Activated naive CD8-positive, alpha-beta T cell treated with anti-CD3 and anti-CD28 coated beads, Interleukin-2, amount 50 U/mL, for 24 hours (primary cell): ENCODE data around the gene KHDC1L.
"Not testable (repeated sequence)": the region's sequence is repeated elsewhere in the genome, so short reads cannot be mapped to it uniquely, and the experiment has no call there.

Experiments
- ATAC-seq: fragments of 150-1000 bp; cut with Tn5 transposase; one replicate; pipeline ENCODE4 v1.10.0; 2021
- DNase-seq: peaks from one replicate; pipeline ENCODE4 v3.0.0; 2021
- H3K27ac Mint-ChIP-seq: one replicate; pipeline ENCODE4 v1.8.0; 2021; ENCODE audit warnings: mild to moderate bottlenecking, mixed read lengths
- H3K27me3 Mint-ChIP-seq: one replicate; pipeline ENCODE4 v1.8.0; 2021; ENCODE audit warnings: mixed read lengths
- H3K36me3 Mint-ChIP-seq: one replicate; pipeline ENCODE4 v1.8.0; 2021; ENCODE audit warnings: low read depth, mixed read lengths
- H3K4me1 Mint-ChIP-seq: one replicate; pipeline ENCODE4 v1.8.0; 2021; ENCODE audit warnings: mixed read lengths
- H3K4me3 Mint-ChIP-seq: one replicate; pipeline ENCODE4 v1.8.0; 2021; ENCODE audit warnings: mild to moderate bottlenecking, moderate library complexity, mixed read lengths
- H3K9me3 Mint-ChIP-seq: one replicate; pipeline ENCODE4 v1.8.0; 2021; ENCODE audit warnings: mixed read lengths

KHDC1L gene

DNA sequence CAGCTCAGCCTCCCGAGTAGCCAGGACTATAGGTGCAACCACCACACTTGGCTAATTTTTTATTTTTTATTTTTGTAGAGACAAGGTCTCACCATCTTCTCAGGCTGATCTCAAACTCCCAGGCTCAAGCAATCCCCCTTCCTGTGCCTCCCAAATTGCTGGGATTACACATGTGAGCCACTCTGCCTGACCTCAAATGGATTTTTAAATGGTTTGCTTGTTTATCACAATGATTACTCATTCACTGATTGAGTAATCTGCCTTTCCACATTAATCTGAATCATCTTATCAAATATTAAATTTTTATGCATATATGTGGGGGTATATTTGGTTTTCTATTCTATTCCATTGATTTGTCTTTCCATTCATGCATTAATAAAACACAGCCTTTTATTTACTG, 9.4 kb upstream of the KHDC1L start:
- no peak for ATAC-seq
- DNase-seq = no peak
- Mint-ChIP-seq H3K27me3 (no peaks in the 10 kb centered on the region), H3K4me1 (no peaks in the 10 kb centered on the region), H3K4me3 (no peak overlapping the region), H3K36me3 (no peaks in the 10 kb centered on the region), H3K9me3 (no peaks in the 10 kb centered on the region), H3K27ac (no peak overlapping the region)

DNA sequence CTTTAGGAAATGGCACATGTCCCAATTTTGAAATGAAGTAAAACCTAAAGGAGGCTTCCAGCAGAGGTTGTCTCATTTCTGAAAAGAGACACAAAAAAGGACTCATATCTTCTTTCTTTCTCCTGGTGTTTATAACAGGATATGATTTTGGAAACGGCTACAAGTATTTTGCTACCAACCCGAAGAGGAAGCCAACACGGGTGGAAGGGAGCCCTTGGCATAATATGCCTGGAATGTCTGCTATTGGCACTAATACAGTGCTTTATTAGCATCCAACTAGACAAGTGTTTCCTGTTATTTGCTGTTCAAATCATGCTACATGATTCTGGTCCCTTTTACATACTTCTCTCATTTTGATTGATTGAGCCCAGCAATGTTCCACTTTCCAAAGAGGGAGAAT, 8.7 kb upstream of the KHDC1L start:
- H3K27me3 Mint-ChIP-seq, DNase-seq, H3K4me3 Mint-ChIP-seq, ATAC-seq, H3K36me3 Mint-ChIP-seq, H3K4me1 Mint-ChIP-seq, H3K9me3 Mint-ChIP-seq, H3K27ac Mint-ChIP-seq: not testable (repeated sequence)

DNA sequence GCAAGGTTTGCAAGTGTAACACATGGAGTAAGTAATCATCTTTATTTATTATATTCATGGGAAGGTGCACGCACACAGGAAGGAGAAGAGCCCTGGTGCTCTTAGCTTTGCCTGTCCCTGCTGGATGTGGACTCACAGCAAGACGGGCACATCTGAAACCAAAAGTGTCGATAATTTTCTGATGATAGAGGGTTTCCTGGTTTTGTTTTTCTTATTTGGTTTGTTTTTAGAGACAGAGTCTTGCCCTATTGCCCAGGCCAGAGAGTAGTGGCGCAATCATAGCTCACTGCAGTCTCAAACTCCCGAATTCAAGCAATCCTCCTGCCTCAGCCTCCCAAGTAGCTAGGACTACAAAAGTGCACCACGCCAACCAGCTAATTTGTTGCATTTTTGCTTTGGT, 7.8 kb upstream of the KHDC1L start:
- H3K4me1 Mint-ChIP-seq = no peaks in the 10 kb centered on the region
- DNase-seq (no peak), ATAC-seq (no peak)
- H3K27ac Mint-ChIP-seq = no peak overlapping the region
- H3K9me3 Mint-ChIP-seq = no peaks in the 10 kb centered on the region
- H3K36me3 Mint-ChIP-seq = no peaks in the 10 kb centered on the region
- H3K4me3 Mint-ChIP-seq = no peak overlapping the region
- no peaks in the 10 kb centered on the region for H3K27me3 Mint-ChIP-seq

DNA sequence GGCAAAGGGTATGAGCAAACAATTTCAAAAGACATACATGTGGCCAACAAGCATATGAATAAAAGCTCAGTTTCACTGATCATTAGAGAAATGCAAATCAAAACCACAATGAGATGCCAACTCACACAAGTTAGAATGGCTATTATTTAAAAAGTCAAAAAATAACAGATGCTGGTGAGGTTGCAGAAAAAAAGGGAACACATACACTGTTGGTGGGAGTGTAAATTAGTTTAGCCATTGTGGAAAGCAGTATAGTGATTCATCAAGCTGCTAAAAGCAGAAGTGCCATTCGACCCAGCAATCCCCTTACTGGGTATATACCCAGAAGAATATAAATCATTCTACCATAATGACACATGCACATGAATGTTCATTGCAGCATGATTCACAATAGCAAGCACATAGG, 6.7 kb upstream of the KHDC1L start:
- no peaks in the 10 kb centered on the region for H3K9me3 Mint-ChIP-seq
- no peak overlapping the region for H3K4me3 Mint-ChIP-seq
- H3K27me3 Mint-ChIP-seq = no peaks in the 10 kb centered on the region
- no peaks in the 10 kb centered on the region for H3K36me3 Mint-ChIP-seq
- no peak for DNase-seq
- no peaks in the 10 kb centered on the region for H3K4me1 Mint-ChIP-seq
- no peak for ATAC-seq
- H3K27ac Mint-ChIP-seq = no peak overlapping the region

DNA sequence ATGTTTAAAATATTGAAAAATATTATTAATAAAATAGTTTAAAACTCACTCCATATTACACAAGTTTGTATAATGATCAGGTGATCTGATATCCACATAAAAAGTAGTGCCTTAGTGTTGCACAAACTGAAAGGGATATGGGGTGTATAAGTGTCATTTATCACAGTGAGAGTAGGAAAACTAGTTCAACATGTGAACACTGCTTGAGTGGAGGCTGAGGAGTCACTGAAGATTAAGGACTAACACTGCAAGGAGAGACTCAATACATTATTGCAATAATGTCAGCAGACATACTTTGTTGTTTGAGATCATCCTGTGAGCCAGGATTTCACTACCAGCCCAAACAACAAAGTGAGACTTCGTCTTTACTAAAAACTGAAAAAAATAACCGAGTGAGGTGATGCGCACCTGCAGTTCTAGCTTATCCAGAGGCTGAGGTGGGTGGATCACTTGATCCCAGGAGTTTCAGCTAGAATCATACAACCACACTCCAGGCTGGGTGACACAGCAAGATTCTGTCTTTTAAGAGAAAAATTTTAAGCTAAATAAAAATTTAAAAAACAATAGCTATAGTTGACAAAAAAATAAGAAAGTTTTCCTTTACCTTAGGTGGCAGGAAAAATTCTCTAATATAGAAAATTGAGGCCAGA, 2.4 kb upstream of the KHDC1L start:
- DNase-seq (no peak), ATAC-seq (no peak)
- Mint-ChIP-seq H3K27ac (no peak overlapping the region), H3K4me3 (no peak overlapping the region), H3K36me3 (no peaks in the 10 kb centered on the region), H3K27me3 (no peaks in the 10 kb centered on the region), H3K4me1 (peaks cover 5% of the 10 kb centered on the region), H3K9me3 (no peaks in the 10 kb centered on the region)

DNA sequence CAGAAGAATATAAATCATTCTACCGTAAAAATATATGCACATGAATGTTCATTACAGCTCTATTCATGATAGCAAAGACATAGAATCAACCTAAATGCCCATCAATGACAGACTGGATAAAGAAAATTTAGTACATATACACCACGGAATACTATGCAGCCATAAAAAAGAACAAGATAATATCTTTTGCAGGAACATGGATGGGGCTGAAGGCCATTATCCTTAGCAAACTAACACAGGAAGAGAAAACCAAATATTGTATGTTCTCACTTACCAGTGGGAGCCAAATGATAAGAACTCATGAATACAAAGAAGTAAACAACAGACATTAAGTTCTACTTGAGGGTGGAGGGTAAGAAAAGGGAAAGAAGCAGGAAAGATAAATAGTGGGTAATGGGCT, 8.4 kb downstream of the KHDC1L start:
- ATAC-seq (no peak), DNase-seq (no peak)
- no peaks in the 10 kb centered on the region for H3K36me3 Mint-ChIP-seq
- no peaks in the 10 kb centered on the region for H3K27me3 Mint-ChIP-seq
- no peak overlapping the region for H3K4me3 Mint-ChIP-seq
- H3K9me3 Mint-ChIP-seq = no peaks in the 10 kb centered on the region
- H3K4me1 Mint-ChIP-seq = no peaks in the 10 kb centered on the region
- no peak overlapping the region for H3K27ac Mint-ChIP-seq

DNA sequence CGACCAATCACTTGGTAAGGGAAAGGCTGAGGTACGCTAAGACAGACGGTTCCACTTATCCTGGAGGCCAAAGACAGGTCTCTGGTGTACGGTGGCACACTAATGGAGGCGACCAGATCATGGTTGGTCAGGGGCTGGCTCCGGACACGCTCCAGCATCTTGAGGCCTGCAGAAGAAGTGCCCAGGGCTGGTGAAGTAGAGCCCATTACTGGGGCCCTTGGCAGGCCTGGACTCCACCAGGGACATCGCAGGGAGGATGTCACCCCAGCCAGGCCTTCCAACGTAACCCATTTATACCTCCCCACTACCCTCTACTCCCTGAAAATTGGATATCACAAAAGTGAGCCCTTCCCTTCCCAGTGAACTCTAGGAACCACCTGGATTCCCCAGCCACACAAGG, 16.2 kb downstream of the KHDC1L start:
- H3K9me3 Mint-ChIP-seq = no peaks in the 10 kb centered on the region

DNA sequence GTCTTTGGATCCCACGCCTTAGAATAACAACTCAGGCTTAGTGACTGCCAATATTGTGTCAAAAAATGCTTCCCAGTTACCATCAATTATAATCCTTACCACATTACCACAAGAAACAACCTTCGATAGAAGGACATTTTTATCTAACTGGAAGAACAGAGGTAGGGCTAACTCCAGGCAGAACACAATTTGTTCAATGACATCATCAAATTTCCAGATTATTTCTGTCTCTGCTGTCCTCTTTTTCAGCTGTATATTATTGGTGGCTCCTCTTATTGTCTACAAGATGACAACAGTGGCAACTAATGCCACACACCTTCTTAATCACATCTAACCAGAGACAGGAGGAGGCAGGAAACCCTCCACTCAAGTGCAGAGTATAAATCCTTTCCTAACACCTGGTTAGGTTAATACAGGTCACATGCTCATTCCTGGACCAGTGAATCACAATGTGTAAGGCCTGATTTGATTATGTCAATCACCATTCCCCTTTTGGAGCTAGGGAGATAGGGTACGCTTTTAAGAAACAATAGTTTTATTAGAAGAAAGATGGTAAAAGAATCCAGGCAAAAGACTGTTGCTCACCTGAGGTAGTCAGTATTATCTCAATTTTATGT, 18.0 kb downstream of the KHDC1L start:
- no peak for ATAC-seq
- no peaks in the 10 kb centered on the region for H3K36me3 Mint-ChIP-seq

More for the DNA sequence above, 16.2 kb downstream of the KHDC1L start:
- DNase-seq = no peak
- Mint-ChIP-seq H3K27ac (no peak overlapping the region), H3K27me3 (peaks cover 4% of the 10 kb centered on the region), H3K4me3 (no peak overlapping the region), H3K4me1 (no peaks in the 10 kb centered on the region), H3K36me3 (no peaks in the 10 kb centered on the region)
- no peak for ATAC-seq

DNA sequence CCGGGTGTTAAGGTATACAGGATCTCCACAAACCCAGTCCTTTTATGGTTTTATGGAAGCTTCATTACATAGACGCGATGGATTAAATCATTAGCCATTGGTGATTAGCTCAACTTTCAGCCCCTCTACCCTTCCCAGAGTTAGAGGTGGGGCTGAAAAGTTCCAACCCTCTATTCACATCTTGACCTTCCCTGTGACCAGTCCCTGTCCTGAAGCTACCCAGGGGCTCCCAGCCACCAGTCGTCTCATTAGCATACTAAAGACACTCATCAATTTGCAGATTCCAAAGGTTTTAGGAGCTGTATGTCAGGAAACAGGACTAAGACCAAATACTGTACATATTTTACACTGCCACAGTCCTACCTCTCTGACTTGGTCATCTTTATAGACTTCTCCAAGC, 21.0 kb downstream of the KHDC1L start:
- Mint-ChIP-seq H3K9me3 (no peaks in the 10 kb centered on the region), H3K36me3 (no peaks in the 10 kb centered on the region), H3K27me3 (peaks cover 4% of the 10 kb centered on the region)

More for the DNA sequence above, 18.0 kb downstream of the KHDC1L start:
- H3K4me3 Mint-ChIP-seq = no peak overlapping the region
- no peaks in the 10 kb centered on the region for H3K9me3 Mint-ChIP-seq
- DNase-seq = no peak
- H3K27me3 Mint-ChIP-seq = peaks cover 4% of the 10 kb centered on the region
- no peaks in the 10 kb centered on the region for H3K4me1 Mint-ChIP-seq
- H3K27ac Mint-ChIP-seq = no peak overlapping the region

DNA sequence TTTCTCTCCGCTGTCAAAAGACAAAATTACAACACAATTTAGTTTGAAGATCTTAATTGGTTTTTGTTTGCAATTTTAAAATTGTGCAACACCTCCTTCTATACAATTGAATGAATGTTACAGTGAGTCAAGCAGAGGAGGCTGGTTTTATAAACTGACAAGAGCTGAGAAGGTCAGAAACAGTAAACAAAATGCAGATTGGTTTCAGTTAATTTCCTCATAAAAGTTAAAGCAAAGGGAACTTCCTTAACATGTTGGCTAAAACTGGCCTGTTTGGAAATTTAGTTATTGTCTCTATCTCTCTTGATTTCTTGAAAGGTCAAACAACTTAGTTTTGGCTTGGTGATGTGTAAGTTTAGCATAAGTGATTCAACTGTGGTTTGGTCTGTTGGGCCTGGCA, 22.2 kb downstream of the KHDC1L start:
- Mint-ChIP-seq H3K36me3 (no peaks in the 10 kb centered on the region), H3K4me3 (no peak overlapping the region), H3K9me3 (no peaks in the 10 kb centered on the region), H3K4me1 (no peaks in the 10 kb centered on the region), H3K27me3 (peaks cover 4% of the 10 kb centered on the region), H3K27ac (no peak overlapping the region)
- no peak for DNase-seq
- no peak for ATAC-seq

More for the DNA sequence above, 21.0 kb downstream of the KHDC1L start:
- DNase-seq = no peak
- H3K27ac Mint-ChIP-seq = no peak overlapping the region
- no peak overlapping the region for H3K4me3 Mint-ChIP-seq
- no peaks in the 10 kb centered on the region for H3K4me1 Mint-ChIP-seq
- ATAC-seq = no peak

DNA sequence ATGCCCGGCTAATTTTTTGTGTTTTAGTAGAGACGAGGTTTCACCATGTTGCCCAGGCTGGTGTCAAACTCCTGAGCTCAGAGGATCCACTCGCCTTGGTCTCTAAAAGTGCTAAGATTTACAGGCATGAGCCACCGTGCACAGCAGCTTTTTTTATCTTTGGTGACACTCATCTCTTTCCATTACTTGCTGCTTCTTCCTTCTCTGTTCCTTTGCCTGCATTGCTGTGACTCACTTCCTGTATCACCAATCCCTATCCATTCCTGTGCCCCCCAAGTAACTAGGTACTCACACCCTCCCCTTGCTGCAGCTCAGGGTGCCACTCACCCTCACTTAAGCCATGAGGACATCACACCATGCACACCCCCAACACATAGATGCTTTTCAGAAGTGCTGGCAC, 24.6 kb downstream of the KHDC1L start:
- DNase-seq = no peak
- Mint-ChIP-seq H3K4me1 (no peaks in the 10 kb centered on the region), H3K27ac (no peak overlapping the region), H3K4me3 (no peak overlapping the region), H3K36me3 (no peaks in the 10 kb centered on the region), H3K27me3 (no peaks in the 10 kb centered on the region), H3K9me3 (no peaks in the 10 kb centered on the region)
- peak; percentile 36 for ATAC-seq

DNA sequence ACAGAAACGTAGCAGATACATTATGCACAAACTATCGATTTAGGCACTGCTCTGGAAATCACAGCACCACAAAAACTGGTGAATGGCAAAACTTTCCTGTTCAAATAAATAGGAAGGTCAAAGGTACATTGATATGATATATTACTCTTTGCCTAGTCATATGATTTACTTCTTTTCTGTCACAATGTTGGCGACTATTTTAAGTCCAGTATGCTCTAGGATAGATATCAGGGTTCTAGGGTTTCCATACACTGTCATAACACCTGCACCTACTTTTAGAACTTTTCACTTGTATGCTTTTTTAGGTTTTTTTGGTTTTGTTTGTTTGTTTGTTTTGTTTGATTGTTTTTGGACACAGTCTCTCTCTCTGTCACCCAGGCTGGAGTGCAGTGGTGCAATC, 25.0 kb downstream of the KHDC1L start:
- no peak overlapping the region for H3K4me3 Mint-ChIP-seq
- H3K9me3 Mint-ChIP-seq = no peaks in the 10 kb centered on the region
- no peaks in the 10 kb centered on the region for H3K27me3 Mint-ChIP-seq
- H3K36me3 Mint-ChIP-seq = no peaks in the 10 kb centered on the region
- no peak overlapping the region for H3K27ac Mint-ChIP-seq
- no peak for ATAC-seq
- no peak for DNase-seq
- H3K4me1 Mint-ChIP-seq = no peaks in the 10 kb centered on the region

DNA sequence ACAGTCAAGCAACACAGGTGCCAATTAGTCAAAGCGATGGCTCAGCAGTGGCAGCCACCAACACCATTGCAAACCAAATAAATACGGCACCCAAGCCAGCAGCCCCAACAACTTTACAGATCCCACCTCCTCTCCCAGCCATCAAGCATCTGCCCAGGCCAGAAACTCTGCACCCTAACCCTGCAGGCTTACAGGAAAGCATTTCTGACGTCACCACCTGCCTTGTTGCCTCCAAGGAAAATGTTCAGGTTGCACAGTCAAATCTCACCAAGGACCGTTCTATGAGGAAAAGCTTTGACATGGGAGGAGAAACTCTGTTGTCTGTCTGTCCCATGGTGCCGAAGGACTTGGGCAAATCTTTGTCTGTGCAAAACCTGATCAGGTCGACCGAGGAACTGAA, 30.6 kb downstream of the KHDC1L start:
- Mint-ChIP-seq H3K4me3 (no peak overlapping the region), H3K4me1 (no peaks in the 10 kb centered on the region), H3K27ac (no peak overlapping the region), H3K36me3 (peaks cover 5% of the 10 kb centered on the region), H3K27me3 (no peaks in the 10 kb centered on the region), H3K9me3 (no peaks in the 10 kb centered on the region)
- no peak for ATAC-seq
- DNase-seq = no peak

DNA sequence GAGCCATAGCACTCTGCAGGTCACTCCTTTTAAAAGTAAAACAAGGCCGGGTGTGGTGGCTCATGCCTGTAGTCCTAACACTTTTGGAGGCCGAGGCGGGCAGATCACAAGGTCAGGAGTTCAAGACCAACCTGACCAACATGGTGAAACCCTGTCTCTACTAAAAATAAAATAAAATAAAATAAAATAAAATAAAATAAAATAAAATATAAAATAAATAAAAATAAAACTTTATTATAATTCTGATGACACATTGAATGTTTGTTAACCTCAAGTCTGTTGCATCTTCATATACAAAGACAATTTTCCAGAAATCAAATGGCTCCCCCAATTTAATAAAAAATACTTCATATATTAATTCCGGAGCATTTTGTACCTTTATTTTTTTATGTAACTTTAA, 32.0 kb downstream of the KHDC1L start:
- H3K4me1 Mint-ChIP-seq, ATAC-seq, H3K27ac Mint-ChIP-seq, H3K27me3 Mint-ChIP-seq, H3K36me3 Mint-ChIP-seq, H3K4me3 Mint-ChIP-seq, DNase-seq, H3K9me3 Mint-ChIP-seq: not testable (repeated sequence)

DNA sequence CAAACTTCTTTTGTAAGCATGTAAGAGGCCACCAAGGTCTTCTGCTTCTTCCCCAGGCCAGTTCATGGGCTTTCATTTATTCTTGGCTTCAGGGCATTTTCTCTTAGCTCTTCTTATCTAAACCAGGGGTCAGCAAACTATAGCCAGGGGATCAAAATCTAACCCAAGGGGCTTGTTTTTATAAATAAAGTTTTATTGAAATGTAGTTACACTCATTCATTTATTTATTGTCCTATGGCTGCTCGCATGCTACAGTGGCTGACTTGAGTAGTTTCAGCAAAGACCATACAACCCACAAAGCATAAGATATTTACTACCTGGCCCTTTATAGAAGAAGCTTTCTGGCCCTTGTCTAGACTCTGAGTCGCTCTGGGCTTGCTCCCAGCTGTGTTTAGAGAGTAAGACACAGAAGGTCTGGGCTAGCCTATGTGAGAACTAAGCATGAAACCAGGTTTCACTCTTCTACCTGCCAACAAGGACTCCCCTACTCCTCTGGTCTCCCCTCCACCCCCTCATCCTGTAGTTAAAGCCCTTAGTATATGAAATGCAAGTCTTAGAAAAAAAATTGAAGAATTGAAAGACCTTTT, 43.2 kb downstream of the KHDC1L start:
- Mint-ChIP-seq H3K36me3 (no peaks in the 10 kb centered on the region), H3K27me3 (no peaks in the 10 kb centered on the region), H3K27ac (no peak overlapping the region), H3K4me1 (peaks cover 4% of the 10 kb centered on the region), H3K4me3 (no peak overlapping the region), H3K9me3 (no peaks in the 10 kb centered on the region)
- ATAC-seq = no peak
- no peak for DNase-seq
